ENCODE results near the gene TMIGD3. TPM values are rescaled to one million over a fixed set of nuclear protein-coding genes. Genes with fewer than 3 reads are reported as not detected.

Gene TMIGD3
- total RNA-seq, 3 donors from 2014 or later = 0.87 to 5.0 (median 3.5) TPM

DNA sequence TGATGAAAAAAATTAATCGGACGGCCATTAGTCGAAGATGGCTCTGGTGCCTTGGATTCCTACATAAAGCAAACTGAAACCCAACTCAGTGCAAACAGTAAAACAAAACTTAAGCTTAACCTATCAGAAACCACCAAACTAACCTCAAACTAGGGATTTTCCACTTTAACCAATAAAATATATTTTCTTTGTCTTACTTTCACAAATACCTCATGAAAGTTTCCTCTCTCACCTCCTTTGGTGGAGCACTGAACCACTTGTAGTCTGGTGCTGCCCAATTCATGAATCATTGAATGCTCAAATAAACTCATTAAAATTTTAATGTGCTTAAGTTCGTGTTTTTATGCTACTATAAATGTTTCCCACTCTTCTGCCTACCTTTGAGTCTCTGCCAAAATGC lies 7.0 kb downstream of the TMIGD3 start:
- H3K9me3 ChIP-seq = no peaks in the 10 kb centered on the region
- intact Hi-C loops (cut with DNase I, micrococcal nuclease) = no loop called here
- no peak for DNase-seq
- no peaks in the 10 kb centered on the region for H3K4me1 ChIP-seq (ENCODE audit: low read depth)
- TF ChIP-seq, protein P1, sequence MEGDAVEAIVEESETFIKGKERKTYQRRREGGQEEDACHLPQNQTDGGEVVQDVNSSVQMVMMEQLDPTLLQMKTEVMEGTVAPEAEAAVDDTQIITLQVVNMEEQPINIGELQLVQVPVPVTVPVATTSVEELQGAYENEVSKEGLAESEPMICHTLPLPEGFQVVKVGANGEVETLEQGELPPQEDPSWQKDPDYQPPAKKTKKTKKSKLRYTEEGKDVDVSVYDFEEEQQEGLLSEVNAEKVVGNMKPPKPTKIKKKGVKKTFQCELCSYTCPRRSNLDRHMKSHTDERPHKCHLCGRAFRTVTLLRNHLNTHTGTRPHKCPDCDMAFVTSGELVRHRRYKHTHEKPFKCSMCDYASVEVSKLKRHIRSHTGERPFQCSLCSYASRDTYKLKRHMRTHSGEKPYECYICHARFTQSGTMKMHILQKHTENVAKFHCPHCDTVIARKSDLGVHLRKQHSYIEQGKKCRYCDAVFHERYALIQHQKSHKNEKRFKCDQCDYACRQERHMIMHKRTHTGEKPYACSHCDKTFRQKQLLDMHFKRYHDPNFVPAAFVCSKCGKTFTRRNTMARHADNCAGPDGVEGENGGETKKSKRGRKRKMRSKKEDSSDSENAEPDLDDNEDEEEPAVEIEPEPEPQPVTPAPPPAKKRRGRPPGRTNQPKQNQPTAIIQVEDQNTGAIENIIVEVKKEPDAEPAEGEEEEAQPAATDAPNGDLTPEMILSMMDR (IDR thresholded peaks at IDR 0.05) = no peak
- no peaks in the 10 kb centered on the region for H3K36me3 ChIP-seq (ENCODE audit: low read depth)
- no peak overlapping the region for H3K4me3 ChIP-seq
- no peak for ATAC-seq

- Histone ChIP-seq H3K9me3 (no peaks in the 10 kb centered on the region), H3K4me3 (no peak overlapping the region), H3K36me3 (ENCODE audit: low read depth) (no peaks in the 10 kb centered on the region), H3K4me1 (ENCODE audit: low read depth) (no peaks in the 10 kb centered on the region)
- intact Hi-C loops (cut with DNase I, micrococcal nuclease) = no loop called here
- ATAC-seq (no peak), DNase-seq (no peak)
- TF ChIP-seq, protein P1 (IDR thresholded peaks at IDR 0.05) = no peak
Observed at GRCh38 chr1:111491070-111491469, 12.4 kb downstream of the TMIGD3 start.

DNA sequence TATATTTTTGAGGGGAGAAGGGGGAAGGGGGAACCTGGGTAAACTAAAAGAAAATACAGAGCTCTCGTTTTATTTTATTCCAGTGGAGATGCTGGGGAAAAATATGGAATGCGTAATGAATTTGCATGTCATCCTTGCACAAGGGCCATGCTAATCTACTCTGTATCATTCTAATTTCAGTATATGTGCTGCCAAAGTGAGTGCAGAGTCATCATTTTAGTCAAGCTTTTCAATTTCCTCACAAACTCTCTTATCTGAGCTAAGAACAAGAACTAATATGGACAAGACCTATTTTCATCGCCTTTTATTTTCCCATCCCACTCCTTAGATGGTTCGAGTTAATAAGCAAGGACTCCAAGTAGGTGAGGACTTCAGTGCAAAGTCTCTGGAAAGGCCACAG lies 13.2 kb downstream of the TMIGD3 start:
- Histone ChIP-seq H3K4me1 (ENCODE audit: low read depth) (no peaks in the 10 kb centered on the region), H3K4me3 (no peak overlapping the region), H3K36me3 (ENCODE audit: low read depth) (no peaks in the 10 kb centered on the region), H3K9me3 (no peaks in the 10 kb centered on the region)
- ATAC-seq (no peak), DNase-seq (no peak)
- intact Hi-C loops (cut with DNase I, micrococcal nuclease) = no loop called here
- TF ChIP-seq, protein P1 (IDR thresholded peaks at IDR 0.05) = no peak

DNA sequence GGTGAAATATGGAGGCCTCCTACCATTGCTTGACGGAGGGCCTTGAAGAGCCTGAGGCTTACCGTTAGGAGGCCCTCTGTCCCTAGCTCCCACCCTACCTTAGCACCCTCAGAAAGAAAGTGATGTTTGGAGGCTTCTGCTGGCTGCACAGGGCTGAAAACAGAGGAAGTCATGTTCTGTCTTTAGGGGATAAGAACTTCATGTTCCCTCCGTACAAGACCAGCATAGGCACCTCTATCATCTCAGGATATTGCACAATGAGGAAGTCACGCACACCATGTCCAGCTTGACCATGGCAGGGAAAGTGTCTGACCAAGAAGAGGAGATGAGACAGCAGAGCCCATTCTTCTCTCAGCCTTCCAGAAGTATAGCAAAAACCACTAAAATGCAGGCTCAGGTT lies 13.8 kb downstream of the TMIGD3 start:
- peak in 1 of 3 donors; percentile 35 for DNase-seq
- ATAC-seq = peak; percentile 68
- Histone ChIP-seq H3K36me3 (ENCODE audit: low read depth) (no peaks in the 10 kb centered on the region), H3K4me3 (no peak overlapping the region), H3K4me1 (ENCODE audit: low read depth) (no peaks in the 10 kb centered on the region), H3K9me3 (no peaks in the 10 kb centered on the region)
- intact Hi-C loops (cut with DNase I, micrococcal nuclease) = loop anchor here in 1 of 2 donors (10.0 kb wide), 1 partner anchor 275 kb away; no protein-coding TSS in a partner anchor
- TF ChIP-seq, protein P1 (IDR thresholded peaks at IDR 0.05) = no peak

GRCh38 chr1:111488669-111489068 lies 14.8 kb downstream of the TMIGD3 start:
- H3K4me1 ChIP-seq (ENCODE audit: low read depth) = no peaks in the 10 kb centered on the region
- TF ChIP-seq, protein P1 (IDR thresholded peaks at IDR 0.05) = no peak
- no peak for DNase-seq
- intact Hi-C loops (cut with DNase I, micrococcal nuclease) = loop anchor here in 1 of 2 donors (10.0 kb wide), 1 partner anchor 276 kb away; no protein-coding TSS in a partner anchor
- H3K9me3 ChIP-seq = no peaks in the 10 kb centered on the region
- no peak for ATAC-seq
- H3K36me3 ChIP-seq (ENCODE audit: low read depth) = no peaks in the 10 kb centered on the region
- no peak overlapping the region for H3K4me3 ChIP-seq

DNA sequence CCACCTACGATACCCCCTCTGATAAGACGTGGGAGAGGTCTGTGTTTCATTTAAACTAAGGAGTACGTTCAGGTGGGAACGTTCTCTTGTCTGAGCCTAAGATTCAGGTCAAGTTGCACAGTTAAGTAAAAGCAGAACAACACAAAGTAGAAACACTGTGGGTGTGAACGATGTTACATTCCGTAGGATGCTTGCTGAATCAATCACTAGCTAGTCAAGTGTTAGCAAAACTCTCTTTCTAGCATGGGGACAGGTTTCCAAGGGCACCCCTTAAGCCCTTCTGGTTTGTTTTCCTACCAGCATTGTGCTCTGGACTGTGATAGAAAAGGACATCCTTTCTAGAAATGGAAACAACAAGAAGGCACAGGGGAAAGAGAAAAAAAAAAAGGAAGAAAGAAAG lies 16.3 kb downstream of the TMIGD3 start:
- intact Hi-C loops (cut with DNase I, micrococcal nuclease) = loop anchor here in 1 of 2 donors (10.0 kb wide), 1 partner anchor 278 kb away; no protein-coding TSS in a partner anchor

More for the DNA sequence above, 16.3 kb downstream of the TMIGD3 start:
- ATAC-seq = no peak
- no peak overlapping the region for H3K4me3 ChIP-seq
- no peaks in the 10 kb centered on the region for H3K4me1 ChIP-seq (ENCODE audit: low read depth)
- H3K9me3 ChIP-seq = no peaks in the 10 kb centered on the region
- no peaks in the 10 kb centered on the region for H3K36me3 ChIP-seq (ENCODE audit: low read depth)
- no peak for DNase-seq
- TF ChIP-seq, protein P1 (IDR thresholded peaks at IDR 0.05) = no peak
